IMR-90 (cell line): ENCODE measurements around the gene CYTH4.

Experiments used
- RCOR1 ChIP-seq: IDR thresholded peaks from 2 replicates; pipeline ENCODE4 v1.6.1; 2012; ENCODE audit warnings: mild to moderate bottlenecking, low read length, improper control_type of control experiment; ENCODE audit not compliant: insufficient replicate concordance
- TF ChIP-seq, protein P1 (sequence below): conservative IDR thresholded peaks from 2 replicates; pipeline ENCODE4 v1.5.1; 2012; ENCODE audit warnings: mild to moderate bottlenecking, low read depth, low read length, improper control_type of control experiment

DNA sequence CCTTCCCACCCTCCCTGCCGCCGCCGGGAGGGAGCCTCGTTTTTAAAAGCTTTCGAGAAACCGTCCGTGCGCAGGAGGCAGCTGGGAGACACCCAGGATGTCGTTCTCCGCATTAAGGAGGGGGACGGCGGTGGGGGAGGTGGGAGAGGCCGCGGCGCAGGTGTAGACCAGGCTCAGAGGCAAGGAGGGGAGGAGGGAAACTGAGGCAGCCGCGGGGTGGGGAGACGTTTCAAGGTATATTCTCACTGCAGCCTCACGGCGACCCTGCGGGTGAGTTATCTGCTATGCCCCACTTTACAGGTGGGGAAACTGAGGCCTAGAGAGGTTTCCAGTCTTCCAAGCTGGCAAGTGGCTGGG is 42.7 kb downstream of the CYTH4 start:
- TF ChIP-seq, protein P1, sequence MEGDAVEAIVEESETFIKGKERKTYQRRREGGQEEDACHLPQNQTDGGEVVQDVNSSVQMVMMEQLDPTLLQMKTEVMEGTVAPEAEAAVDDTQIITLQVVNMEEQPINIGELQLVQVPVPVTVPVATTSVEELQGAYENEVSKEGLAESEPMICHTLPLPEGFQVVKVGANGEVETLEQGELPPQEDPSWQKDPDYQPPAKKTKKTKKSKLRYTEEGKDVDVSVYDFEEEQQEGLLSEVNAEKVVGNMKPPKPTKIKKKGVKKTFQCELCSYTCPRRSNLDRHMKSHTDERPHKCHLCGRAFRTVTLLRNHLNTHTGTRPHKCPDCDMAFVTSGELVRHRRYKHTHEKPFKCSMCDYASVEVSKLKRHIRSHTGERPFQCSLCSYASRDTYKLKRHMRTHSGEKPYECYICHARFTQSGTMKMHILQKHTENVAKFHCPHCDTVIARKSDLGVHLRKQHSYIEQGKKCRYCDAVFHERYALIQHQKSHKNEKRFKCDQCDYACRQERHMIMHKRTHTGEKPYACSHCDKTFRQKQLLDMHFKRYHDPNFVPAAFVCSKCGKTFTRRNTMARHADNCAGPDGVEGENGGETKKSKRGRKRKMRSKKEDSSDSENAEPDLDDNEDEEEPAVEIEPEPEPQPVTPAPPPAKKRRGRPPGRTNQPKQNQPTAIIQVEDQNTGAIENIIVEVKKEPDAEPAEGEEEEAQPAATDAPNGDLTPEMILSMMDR = no peak
- no peak for TF ChIP-seq RCOR1
